GM12801 (cell line): Measurements from ENCODE around the gene CPA2.

Experiments
- TF ChIP-seq, protein P1 (sequence below): IDR thresholded peaks from one replicate; pipeline ENCODE4 v1.5.1; 2011; ENCODE audit warnings: control low read depth; ENCODE audit not compliant: insufficient read length; ENCODE audit errors: extremely low read depth

The CPA2 gene

DNA sequence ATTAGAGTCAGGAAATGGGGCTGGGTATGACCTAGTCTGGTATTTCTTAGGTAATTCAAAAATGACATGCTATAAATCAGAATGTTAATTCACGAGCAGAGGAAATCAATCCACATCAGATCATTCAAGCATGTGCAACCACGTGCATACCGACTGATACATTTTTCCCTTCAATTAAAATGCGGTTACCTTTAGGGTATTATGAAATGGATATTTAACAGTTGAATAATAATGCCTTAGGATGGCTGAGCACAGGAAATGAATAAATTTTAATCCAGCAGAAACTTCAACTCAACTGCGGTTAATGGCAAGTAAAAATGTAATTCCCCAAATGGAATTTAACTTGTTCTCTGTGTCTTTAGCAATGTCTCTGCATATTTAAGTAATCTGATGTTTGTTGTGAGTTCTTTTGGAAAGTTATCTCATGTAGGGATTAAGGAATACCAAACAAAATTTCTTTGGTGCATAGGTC lies 9.2 kb downstream of the CPA2 start:
- TF ChIP-seq, protein P1, sequence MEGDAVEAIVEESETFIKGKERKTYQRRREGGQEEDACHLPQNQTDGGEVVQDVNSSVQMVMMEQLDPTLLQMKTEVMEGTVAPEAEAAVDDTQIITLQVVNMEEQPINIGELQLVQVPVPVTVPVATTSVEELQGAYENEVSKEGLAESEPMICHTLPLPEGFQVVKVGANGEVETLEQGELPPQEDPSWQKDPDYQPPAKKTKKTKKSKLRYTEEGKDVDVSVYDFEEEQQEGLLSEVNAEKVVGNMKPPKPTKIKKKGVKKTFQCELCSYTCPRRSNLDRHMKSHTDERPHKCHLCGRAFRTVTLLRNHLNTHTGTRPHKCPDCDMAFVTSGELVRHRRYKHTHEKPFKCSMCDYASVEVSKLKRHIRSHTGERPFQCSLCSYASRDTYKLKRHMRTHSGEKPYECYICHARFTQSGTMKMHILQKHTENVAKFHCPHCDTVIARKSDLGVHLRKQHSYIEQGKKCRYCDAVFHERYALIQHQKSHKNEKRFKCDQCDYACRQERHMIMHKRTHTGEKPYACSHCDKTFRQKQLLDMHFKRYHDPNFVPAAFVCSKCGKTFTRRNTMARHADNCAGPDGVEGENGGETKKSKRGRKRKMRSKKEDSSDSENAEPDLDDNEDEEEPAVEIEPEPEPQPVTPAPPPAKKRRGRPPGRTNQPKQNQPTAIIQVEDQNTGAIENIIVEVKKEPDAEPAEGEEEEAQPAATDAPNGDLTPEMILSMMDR: no peak

- TF ChIP-seq, protein P1: no peak
Observed at GRCh38 chr7:130276796-130277762, 10.4 kb downstream of the CPA2 start.

GRCh38 chr7:130277763-130278643 lies 11.3 kb downstream of the CPA2 start:
- TF ChIP-seq, protein P1: no peak

GRCh38 chr7:130278860-130279259 lies 12.2 kb downstream of the CPA2 start:
- TF ChIP-seq, protein P1: no peak

GRCh38 chr7:130279286-130279685 lies 12.6 kb downstream of the CPA2 start:
- TF ChIP-seq, protein P1: no peak

GRCh38 chr7:130279906-130280305 lies 13.2 kb downstream of the CPA2 start:
- TF ChIP-seq, protein P1: no peak

GRCh38 chr7:130281260-130281659 lies 14.6 kb downstream of the CPA2 start:
- TF ChIP-seq, protein P1: no peak
